Kidney (tissue), 14 donors: Measurements from ENCODE around the gene ROCK2. TPM values are rescaled to one million over a fixed set of nuclear protein-coding genes. Genes with fewer than 3 reads are reported as not detected.

Experiments
- DNase-seq, 5 donors: peaks; one replicate each; pipeline ENCODE4 v3.0.0-alpha.2; 2013 to 2020
- FAIRE-seq: peaks from 2 replicates; lab custom pipeline; 2012; peaks lifted over from hg19 to GRCh38; lab: Jason Lieb, UNC
- H3K27ac ChIP-seq, 2 donors: one replicate each; pipeline ENCODE4 v1.7.0; 2013; ENCODE audit warnings: low read depth in 2 of 2, low read length in 2 of 2, inconsistent platforms in 1 of 2
- H3K27me3 ChIP-seq: one replicate; pipeline ENCODE4 v1.7.1; 2013; ENCODE audit warnings: low read length, inconsistent platforms; ENCODE audit not compliant: control insufficient read depth, insufficient read depth
- H3K36me3 ChIP-seq, 3 donors: one replicate each; pipeline versions ENCODE4 v1.7.0 to v1.7.1; 2013; ENCODE audit warnings: low read length in 3 of 3, control low read depth in 1 of 3, inconsistent platforms in 1 of 3; ENCODE audit not compliant: insufficient read depth in 3 of 3, control insufficient read depth in 2 of 3
- H3K4me1 ChIP-seq, 3 donors: one replicate each; pipeline versions ENCODE4 v1.7.0 to v1.7.1; 2013; ENCODE audit warnings: low read length in 3 of 3, inconsistent platforms in 1 of 3, low read depth in 1 of 3; ENCODE audit not compliant: control insufficient read depth in 2 of 3, insufficient read depth in 2 of 3
- H3K4me3 ChIP-seq, 3 donors: one replicate each; pipeline versions ENCODE4 v1.7.0 to v1.8.1; 2013; ENCODE audit warnings: low read length in 3 of 3, control low read depth in 1 of 3, inconsistent platforms in 1 of 3
- H3K9ac ChIP-seq, 3 donors: one replicate each; pipeline versions ENCODE4 v1.7.0 to v1.7.1; 2013; ENCODE audit warnings: low read length in 3 of 3, control low read depth in 1 of 3, inconsistent platforms in 1 of 3
- H3K9me3 ChIP-seq, 3 donors: one replicate each; pipeline versions ENCODE4 v1.7.0 to v1.7.1; 2013; ENCODE audit warnings: low read length in 3 of 3, control low read depth in 1 of 3, inconsistent platforms in 1 of 3; ENCODE audit not compliant: control insufficient read depth in 2 of 3, insufficient read depth in 1 of 3
- CTCF ChIP-seq: IDR thresholded peaks from 3 replicates; pipeline ENCODE4 v1.5.1; 2012; ENCODE audit warnings: mild to moderate bottlenecking, moderate library complexity, borderline replicate concordance; ENCODE audit not compliant: insufficient read depth; ENCODE audit errors: extremely low read depth
- intact Hi-C: fragments of 100-400 bp; cut with DNase I; formaldehyde crosslinking; loops from one replicate; pipeline ENCODE4 v1.11.1; 2022
- polyA plus RNA-seq: library from polyadenylated mRNA; stranded (reverse); fragments of 350-450 nt; fragmentation: Illumina TruSeq; extraction: RNeasy Lipid Tissue Mini Kit (QIAGEN cat#74804); gene quantifications from one replicate; pipeline ENCODE4 v1.2.3, GENCODE V29; 2014; ENCODE audit warnings: low read depth, low replicate concordance; ENCODE audit not compliant: insufficient read depth
- total RNA-seq: library from RNA; stranded (reverse); fragmentation: NEBNext Ultra II Directional; extraction: Animal tissue kit (Norgen Biotek cat#: 25700); gene quantifications from one replicate; pipeline ENCODE4 v1.2.1, GENCODE V29; 2021
- donor health status: control.
- donor health status: control.
- donor health status: control.
- donor health status: control.
- donor health status: control.
- donor health status: DM: yes; HTN: yes; CAD: no.
- donor health status: Normal renal cell carcinoma (clear cell type).

Gene ROCK2
- total and polyA plus RNA-seq, 2 donors from 2014 or later = 6.7 to 58.3 TPM

DNA sequence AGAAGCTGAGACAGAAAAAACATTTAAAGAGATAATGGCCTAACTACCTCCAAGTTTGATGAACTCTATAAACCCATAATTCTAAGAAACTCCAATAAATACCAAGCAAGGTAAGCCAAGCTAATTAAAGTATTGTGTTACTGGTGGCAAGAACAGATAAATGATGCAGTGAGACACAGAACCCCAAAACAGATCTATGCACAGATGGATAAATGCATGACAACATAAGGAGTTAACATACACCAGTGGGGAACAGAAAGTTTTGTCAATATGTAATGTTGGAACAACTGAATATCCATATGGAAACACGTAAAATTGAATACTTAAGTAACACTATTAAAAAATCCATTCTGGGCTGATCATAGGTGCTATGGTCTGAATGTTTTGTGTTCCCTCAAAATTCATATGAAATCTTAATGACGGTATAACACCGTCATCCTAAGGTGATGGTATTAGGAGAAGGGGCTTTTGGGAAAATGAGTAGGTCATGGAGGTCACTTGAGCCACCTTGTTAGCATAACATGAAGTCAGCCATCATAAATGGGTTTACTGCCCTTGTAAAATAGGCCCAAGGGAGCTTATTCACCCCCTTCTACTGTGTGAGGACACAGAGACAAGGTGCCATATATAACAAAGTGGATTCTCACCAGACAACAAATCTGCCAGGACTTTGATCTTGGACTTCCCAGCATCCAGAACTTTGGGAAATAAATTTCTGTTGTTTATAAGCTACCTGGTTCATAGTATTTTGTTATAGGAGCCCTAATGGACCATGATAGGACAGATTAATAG, 102.8 kb downstream of the ROCK2 start:
- Histone ChIP-seq H3K9ac (no peak overlapping the region), H3K9me3 (no peaks in the 10 kb centered on the region), H3K36me3 (no peaks in the 10 kb centered on the region), H3K4me3 (no peak overlapping the region), H3K27me3 (no peaks in the 10 kb centered on the region), H3K4me1 (no peaks in the 10 kb centered on the region), H3K27ac (no peak overlapping the region)
- no peak for DNase-seq
- no peak for FAIRE-seq
- no peak for TF ChIP-seq CTCF
- intact Hi-C loops = no loop called here

DNA sequence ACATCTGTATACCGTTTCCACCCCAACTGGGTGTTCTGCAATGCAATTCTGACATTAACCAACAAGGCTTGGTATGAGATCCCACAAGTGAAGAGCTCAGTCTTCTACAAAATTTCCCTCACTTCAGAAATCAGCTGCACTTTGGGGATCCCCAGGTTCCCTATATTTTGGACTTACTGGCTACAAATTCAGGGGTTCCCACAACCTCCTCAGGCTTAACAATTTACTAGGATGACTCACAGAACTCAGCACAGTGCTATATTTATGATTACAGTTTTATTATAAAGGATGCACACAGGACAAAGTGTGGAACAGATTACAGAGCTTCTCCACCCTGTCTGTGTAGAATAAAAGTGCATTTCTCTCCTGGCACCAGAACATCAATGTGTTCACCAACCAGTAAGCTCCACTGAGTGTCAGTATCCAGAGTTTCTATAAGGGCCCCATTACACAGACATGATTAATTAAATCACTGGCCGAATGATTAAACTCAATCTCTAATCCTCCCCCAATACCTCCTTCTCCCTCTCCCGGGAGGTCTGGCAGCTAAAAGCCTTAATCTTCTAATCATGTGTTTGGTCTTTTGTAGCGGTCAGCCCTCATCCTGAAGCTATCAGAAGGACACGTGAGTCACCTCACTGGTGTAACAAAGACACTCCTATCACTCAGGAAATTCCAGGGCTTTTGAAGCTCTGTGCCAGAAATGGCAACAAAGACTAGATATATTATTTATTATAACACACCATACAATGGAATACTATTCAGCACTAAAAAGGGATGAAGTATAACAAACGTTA, 104.6 kb downstream of the ROCK2 start:
- intact Hi-C loops = loop anchor here (10.0 kb wide), 1 partner anchor 175 kb away; no protein-coding TSS in a partner anchor
- TF ChIP-seq CTCF = no peak
- no peak for DNase-seq
- no peak overlapping the region for H3K27ac ChIP-seq
- H3K4me1 ChIP-seq = no peaks in the 10 kb centered on the region
- no peaks in the 10 kb centered on the region for H3K27me3 ChIP-seq
- H3K9ac ChIP-seq = no peak overlapping the region
- FAIRE-seq = no peak
- H3K36me3 ChIP-seq = peaks cover 0 to 2% (median 0%) of the 10 kb centered on the region in 3 donors
- H3K4me3 ChIP-seq = no peak overlapping the region
- H3K9me3 ChIP-seq = no peaks in the 10 kb centered on the region

DNA sequence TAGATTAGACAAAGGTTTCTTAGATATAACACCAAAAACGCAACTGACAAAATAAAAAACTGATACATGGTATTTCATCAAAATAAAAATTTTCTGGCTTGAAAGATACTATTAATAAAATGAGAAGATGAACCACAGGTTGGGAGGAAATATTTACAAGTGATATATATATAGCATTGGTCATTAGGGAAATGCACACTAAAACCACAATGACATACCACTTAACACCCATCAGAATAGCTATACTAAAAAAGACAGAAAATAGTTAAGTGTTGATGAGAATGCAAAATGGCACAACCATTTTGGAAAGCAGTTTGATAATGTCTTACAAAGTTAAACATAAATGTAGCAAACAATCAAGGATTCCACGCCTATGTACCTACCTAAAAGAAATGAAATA, 105.3 kb downstream of the ROCK2 start:
- intact Hi-C loops = loop anchor here (10.0 kb wide), 1 partner anchor 176 kb away; no protein-coding TSS in a partner anchor
- TF ChIP-seq CTCF = no peak
- Histone ChIP-seq H3K27ac (no peak overlapping the region), H3K9me3 (no peaks in the 10 kb centered on the region), H3K4me3 (no peak overlapping the region), H3K9ac (no peak overlapping the region), H3K36me3 (peaks cover 0 to 2% (median 0%) of the 10 kb centered on the region in 3 donors), H3K4me1 (no peaks in the 10 kb centered on the region), H3K27me3 (no peaks in the 10 kb centered on the region)
- DNase-seq (no peak), FAIRE-seq (no peak)
